ENCODE data around the gene RND1.

DNA sequence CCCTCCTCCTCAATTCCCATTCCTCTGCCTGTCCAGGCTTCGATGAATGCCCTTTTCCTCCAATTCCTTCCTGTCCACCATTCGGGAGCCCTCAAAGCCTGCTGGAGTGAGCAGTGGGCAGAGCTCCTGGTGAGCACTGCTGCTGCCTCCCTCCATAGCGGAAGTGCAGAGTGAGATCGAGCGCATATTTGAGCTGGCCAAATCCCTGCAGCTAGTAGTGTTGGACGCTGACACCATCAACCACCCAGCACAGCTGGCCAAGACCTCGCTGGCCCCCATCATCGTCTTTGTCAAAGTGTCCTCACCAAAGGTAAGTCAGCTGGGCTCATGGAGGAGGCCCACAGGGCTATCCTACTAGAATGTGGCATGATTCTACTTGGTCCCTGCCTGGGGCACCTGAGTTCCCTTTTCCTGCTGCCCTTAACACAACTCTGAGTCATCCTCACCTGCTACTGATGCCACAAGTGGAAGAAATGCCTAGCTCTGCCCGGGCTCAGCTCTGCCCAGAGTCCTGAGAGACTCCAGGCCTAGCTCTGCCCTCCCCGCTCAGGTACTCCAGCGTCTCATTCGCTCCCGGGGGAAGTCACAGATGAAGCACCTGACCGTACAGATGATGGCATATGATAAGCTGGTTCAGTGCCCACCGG, 39.3 kb downstream of the RND1 start:
- TF ChIP-seq, protein P1, sequence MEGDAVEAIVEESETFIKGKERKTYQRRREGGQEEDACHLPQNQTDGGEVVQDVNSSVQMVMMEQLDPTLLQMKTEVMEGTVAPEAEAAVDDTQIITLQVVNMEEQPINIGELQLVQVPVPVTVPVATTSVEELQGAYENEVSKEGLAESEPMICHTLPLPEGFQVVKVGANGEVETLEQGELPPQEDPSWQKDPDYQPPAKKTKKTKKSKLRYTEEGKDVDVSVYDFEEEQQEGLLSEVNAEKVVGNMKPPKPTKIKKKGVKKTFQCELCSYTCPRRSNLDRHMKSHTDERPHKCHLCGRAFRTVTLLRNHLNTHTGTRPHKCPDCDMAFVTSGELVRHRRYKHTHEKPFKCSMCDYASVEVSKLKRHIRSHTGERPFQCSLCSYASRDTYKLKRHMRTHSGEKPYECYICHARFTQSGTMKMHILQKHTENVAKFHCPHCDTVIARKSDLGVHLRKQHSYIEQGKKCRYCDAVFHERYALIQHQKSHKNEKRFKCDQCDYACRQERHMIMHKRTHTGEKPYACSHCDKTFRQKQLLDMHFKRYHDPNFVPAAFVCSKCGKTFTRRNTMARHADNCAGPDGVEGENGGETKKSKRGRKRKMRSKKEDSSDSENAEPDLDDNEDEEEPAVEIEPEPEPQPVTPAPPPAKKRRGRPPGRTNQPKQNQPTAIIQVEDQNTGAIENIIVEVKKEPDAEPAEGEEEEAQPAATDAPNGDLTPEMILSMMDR (IDR thresholded peaks at IDR 0.05): no peak
- no peak for TF ChIP-seq FOXJ3 (CRISPR knock-in tag; IDR thresholded peaks at IDR 0.05)

Measured in SK-N-SH (cell line).